Lower lobe of right lung (tissue), 2 donors: ENCODE results near the gene WDR45B. TPM values are rescaled to one million over a fixed set of nuclear protein-coding genes. Genes with fewer than 3 reads are reported as not detected.

ENCODE experiments used
- ATAC-seq, 2 donors: fragments of 200-7000 bp; cut with Tn5 transposase; one replicate each; pipeline ENCODE4 v1.9.1; 2020 to 2022; ENCODE audit warnings: mild to moderate bottlenecking in 2 of 2, moderate library complexity in 2 of 2
- DNase-seq: peaks from one replicate; pipeline ENCODE4 v3.0.0-alpha.2; 2020
- H3K27ac ChIP-seq: fragments of 200-600 bp; one replicate; pipeline ENCODE4 v1.8.0; 2022
- H3K27me3 ChIP-seq: fragments of 200-600 bp; one replicate; pipeline ENCODE4 v1.8.0; 2022; ENCODE audit warnings: low read depth
- H3K36me3 ChIP-seq: fragments of 200-600 bp; one replicate; pipeline ENCODE4 v1.8.0; 2022; ENCODE audit warnings: mild to moderate bottlenecking
- H3K4me1 ChIP-seq: fragments of 200-600 bp; one replicate; pipeline ENCODE4 v1.8.0; 2022
- H3K4me3 ChIP-seq: fragments of 200-600 bp; one replicate; pipeline ENCODE4 v1.8.0; 2022; ENCODE audit warnings: mild to moderate bottlenecking
- H3K9me3 ChIP-seq: fragments of 200-600 bp; one replicate; pipeline ENCODE4 v1.8.0; 2022
- CTCF ChIP-seq: fragments of 200-600 bp; IDR thresholded peaks from one replicate; pipeline ENCODE4 v1.8.0; 2022; ENCODE audit warnings: antibody characterized with exemption, mild to moderate bottlenecking
- intact Hi-C: fragments of 100-400 bp; cut with DNase I; formaldehyde crosslinking; loops from one replicate; pipeline ENCODE4 v1.11.0; 2022
- total RNA-seq: library from RNA; stranded (reverse); fragmentation: NEBNext Ultra II Directional; extraction: Animal tissue kit (Norgen Biotek cat#: 25700); gene quantifications from one replicate; pipeline ENCODE4 v1.2.1, GENCODE V29; 2021
- donor health status: DM: no; HTN: yes; CAD: no; lungs with severe emphysema.

WDR45B gene
- total RNA-seq, 1 donor from 2014 or later = 66.1 TPM

GRCh38 chr17:82667668-82668000 is 19.4 kb upstream of the WDR45B start:
- no peak for DNase-seq
- H3K27me3 ChIP-seq = no peaks in the 10 kb centered on the region
- no peak overlapping the region for H3K27ac ChIP-seq
- intact Hi-C loops = no loop called here
- no peaks in the 10 kb centered on the region for H3K36me3 ChIP-seq
- ATAC-seq = no peak
- H3K4me3 ChIP-seq = no peak overlapping the region
- no peaks in the 10 kb centered on the region for H3K9me3 ChIP-seq
- TF ChIP-seq CTCF = no peak
- H3K4me1 ChIP-seq = no peaks in the 10 kb centered on the region

- ATAC-seq = no peak
- Histone ChIP-seq H3K4me1 (no peaks in the 10 kb centered on the region), H3K36me3 (no peaks in the 10 kb centered on the region), H3K27ac (no peak overlapping the region), H3K27me3 (no peaks in the 10 kb centered on the region), H3K9me3 (no peaks in the 10 kb centered on the region), H3K4me3 (no peak overlapping the region)
- intact Hi-C loops = no loop called here
- no peak for TF ChIP-seq CTCF
- DNase-seq = no peak
Observed at GRCh38 chr17:82666931-82667667, 18.9 kb upstream of the WDR45B start.

- no peaks in the 10 kb centered on the region for H3K36me3 ChIP-seq
- intact Hi-C loops = no loop called here
- no peak for TF ChIP-seq CTCF
- H3K9me3 ChIP-seq = no peaks in the 10 kb centered on the region
- H3K4me3 ChIP-seq = no peak overlapping the region
- DNase-seq (no peak), ATAC-seq (no peak)
- H3K27ac ChIP-seq = no peak overlapping the region
- H3K4me1 ChIP-seq = no peaks in the 10 kb centered on the region
- H3K27me3 ChIP-seq = no peaks in the 10 kb centered on the region
Observed at GRCh38 chr17:82665891-82666290, 17.6 kb upstream of the WDR45B start.

- no peaks in the 10 kb centered on the region for H3K27me3 ChIP-seq
- intact Hi-C loops = no loop called here
- H3K27ac ChIP-seq = no peak overlapping the region
- no peaks in the 10 kb centered on the region for H3K9me3 ChIP-seq
- peaks cover 3% of the 10 kb centered on the region for H3K36me3 ChIP-seq
- TF ChIP-seq CTCF = no peak
- H3K4me3 ChIP-seq = no peak overlapping the region
- no peaks in the 10 kb centered on the region for H3K4me1 ChIP-seq
- DNase-seq (peak; percentile 18), ATAC-seq (no peak)
Observed at GRCh38 chr17:82665217-82665616, 17.0 kb upstream of the WDR45B start.

GRCh38 chr17:82664701-82665182 is 16.5 kb upstream of the WDR45B start:
- no peak for ATAC-seq
- no peak for TF ChIP-seq CTCF
- Histone ChIP-seq H3K4me3 (no peak overlapping the region), H3K27ac (no peak overlapping the region), H3K9me3 (no peaks in the 10 kb centered on the region), H3K27me3 (no peaks in the 10 kb centered on the region), H3K36me3 (peaks cover 3% of the 10 kb centered on the region), H3K4me1 (no peaks in the 10 kb centered on the region)
- DNase-seq = peak; percentile 37
- intact Hi-C loops = no loop called here

GRCh38 chr17:82664276-82664575 is 16.0 kb upstream of the WDR45B start:
- H3K9me3 ChIP-seq = no peaks in the 10 kb centered on the region
- H3K4me3 ChIP-seq = no peak overlapping the region
- no peaks in the 10 kb centered on the region for H3K27me3 ChIP-seq
- intact Hi-C loops = no loop called here
- no peaks in the 10 kb centered on the region for H3K4me1 ChIP-seq
- ATAC-seq (no peak), DNase-seq (peak; percentile 34)
- H3K36me3 ChIP-seq = peaks cover 5% of the 10 kb centered on the region
- no peak overlapping the region for H3K27ac ChIP-seq
- TF ChIP-seq CTCF = no peak
